Body of pancreas (tissue), 4 donors: ENCODE data around the gene SLC19A1.

Source experiments
- POLR2A ChIP-seq, 3 donors: fragments of 450-650 bp; IDR thresholded peaks; one replicate each; pipeline ENCODE4 v1.6.1; 2016; ENCODE audit warnings: antibody characterized with exemption in 3 of 3, mild to moderate bottlenecking in 2 of 3
- TF ChIP-seq, protein P1 (sequence below), 7 experiments: fragments of 450-650 bp in 4 of 7; fragments of 200-600 bp in 3 of 7; sonication (generic) in 3 of 7; IDR thresholded peaks; one replicate each; pipeline ENCODE4 v1.5.1; 2016 to 2019; ENCODE audit warnings: antibody characterized with exemption in 7 of 7

- TF ChIP-seq, protein P1, sequence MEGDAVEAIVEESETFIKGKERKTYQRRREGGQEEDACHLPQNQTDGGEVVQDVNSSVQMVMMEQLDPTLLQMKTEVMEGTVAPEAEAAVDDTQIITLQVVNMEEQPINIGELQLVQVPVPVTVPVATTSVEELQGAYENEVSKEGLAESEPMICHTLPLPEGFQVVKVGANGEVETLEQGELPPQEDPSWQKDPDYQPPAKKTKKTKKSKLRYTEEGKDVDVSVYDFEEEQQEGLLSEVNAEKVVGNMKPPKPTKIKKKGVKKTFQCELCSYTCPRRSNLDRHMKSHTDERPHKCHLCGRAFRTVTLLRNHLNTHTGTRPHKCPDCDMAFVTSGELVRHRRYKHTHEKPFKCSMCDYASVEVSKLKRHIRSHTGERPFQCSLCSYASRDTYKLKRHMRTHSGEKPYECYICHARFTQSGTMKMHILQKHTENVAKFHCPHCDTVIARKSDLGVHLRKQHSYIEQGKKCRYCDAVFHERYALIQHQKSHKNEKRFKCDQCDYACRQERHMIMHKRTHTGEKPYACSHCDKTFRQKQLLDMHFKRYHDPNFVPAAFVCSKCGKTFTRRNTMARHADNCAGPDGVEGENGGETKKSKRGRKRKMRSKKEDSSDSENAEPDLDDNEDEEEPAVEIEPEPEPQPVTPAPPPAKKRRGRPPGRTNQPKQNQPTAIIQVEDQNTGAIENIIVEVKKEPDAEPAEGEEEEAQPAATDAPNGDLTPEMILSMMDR (IDR thresholded peaks at IDR 0.05) = no peak
- TF ChIP-seq POLR2A (IDR thresholded peaks at IDR 0.05) = no peak
Observed at GRCh38 chr21:45478816-45479669, 63.2 kb downstream of the SLC19A1 start.
